CD4-positive, alpha-beta T cell treated with Interleukin-6 at 100 ng/mL for 8 hours (primary cell): ENCODE results near the gene OTUD5.

ENCODE experiments used
- DNase-seq: peaks from one replicate; pipeline ENCODE4 v3.0.0-alpha.2; 2020; ENCODE audit warnings: mixed read lengths, low spot score

The OTUD5 gene

DNA sequence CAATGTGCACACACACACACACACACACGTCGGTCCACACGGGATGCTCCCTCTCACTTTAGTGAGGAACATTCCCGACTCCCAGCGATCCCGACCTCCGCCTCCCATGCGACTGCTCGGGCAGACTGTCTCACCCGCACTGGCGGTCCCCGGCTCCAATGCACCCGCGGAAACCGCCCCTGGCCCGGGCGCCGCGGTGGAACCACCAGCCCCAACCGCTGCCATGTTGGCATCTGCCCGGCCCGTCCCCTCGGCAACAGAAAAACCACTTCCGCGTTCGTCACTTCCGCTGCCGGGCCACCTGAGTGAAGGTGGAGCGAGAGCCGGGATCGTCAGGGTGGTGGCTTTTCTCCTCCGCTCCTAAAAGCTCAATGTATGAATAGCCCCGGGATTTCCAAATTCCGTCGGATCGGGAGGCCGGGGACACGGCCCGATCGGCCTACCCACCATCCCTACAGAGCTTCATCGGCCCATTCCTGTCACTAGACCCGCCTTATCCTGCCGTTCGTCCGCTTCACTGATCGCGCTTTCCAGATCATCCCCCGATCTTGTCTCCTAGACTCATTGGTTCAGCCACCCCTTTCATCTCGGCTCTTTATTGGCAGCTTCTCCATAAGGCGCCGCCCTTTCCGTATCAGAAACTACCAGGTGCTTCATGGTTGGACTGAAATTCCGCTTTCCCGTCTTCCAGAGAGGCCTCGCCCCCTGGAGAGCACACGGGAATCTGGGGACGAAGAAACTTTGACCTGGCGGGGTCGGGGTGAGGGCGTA lies 45.8 kb downstream of the OTUD5 start, which contains the start of gene SLC35A2:
TSS of gene SLC35A2 (minus strand) at position 235 of the 771 bp plus-strand sequence. CDS start at position 225, 10 bp downstream.
- DNase-seq, result peak; percentile 83

DNA sequence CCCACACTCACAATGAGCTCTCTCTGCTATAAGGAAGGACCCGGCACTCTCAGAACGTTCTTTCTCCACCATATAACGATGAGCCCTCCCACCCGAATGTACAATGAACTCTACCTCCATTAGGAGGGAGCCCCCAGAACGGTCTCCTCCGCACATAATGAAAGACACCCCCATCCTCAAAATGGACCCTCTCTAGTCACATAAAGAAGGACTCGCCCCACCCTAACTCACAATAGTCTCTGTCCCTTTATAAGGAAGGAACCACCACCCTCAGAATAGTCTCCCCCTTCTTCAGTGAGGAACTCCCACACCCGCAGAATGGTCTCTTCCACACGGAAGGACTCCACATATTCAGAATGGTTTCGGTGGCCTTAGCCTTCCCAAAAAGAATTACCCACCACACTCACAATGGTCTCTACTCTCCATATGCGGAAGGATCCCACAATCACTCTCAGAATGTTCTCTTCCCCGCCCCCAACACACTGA lies 46.4 kb downstream of the OTUD5 start:
- no peak for DNase-seq

DNA sequence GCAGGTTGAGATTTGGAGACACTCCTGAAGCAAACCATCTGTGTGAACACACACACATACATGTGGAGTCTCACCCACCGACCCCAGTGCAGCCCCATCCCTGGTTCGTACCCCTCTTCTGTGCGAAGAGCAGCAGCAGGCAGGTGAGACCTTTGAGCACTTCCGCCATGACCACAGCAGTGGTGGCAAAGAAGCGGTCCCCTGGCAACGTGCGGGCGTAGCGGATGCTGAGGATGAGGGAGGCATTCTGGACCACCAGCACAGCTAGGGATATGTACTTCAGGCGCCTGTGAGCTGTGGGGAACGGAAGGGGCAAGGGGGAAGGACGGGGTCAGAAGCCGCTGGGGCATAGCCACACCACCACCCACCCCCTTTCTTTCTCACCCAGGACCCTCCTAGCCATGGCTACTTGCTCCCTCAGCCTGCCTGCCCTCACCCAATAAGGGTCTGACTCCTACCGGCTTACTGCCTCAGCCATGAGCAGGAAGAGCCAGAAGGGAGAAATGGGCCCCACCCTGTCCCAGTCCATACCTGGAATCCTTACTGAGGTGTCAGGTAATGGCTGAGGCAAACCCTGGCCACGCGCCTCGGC lies 47.6 kb downstream of the OTUD5 start:
- no peak for DNase-seq

DNA sequence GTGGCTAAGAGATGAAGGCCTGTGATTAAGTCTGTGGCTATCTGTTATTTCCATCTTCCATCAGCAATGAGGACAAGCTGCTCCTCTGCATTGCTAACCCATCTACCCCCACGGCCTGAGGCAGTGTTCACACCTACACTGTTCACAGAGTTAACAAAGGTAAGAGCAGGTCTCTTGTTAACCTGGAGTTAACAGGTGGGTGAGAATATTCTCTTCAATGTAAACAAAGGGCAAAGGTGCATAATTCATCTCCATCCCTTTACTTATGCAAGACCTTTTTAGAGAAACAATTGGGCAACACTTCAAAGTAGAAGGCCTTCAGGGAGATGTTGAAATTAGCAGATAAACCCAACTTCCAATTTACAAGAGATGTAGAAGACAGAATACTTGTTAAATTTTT lies 48.8 kb downstream of the OTUD5 start:
- no peak for DNase-seq

DNA sequence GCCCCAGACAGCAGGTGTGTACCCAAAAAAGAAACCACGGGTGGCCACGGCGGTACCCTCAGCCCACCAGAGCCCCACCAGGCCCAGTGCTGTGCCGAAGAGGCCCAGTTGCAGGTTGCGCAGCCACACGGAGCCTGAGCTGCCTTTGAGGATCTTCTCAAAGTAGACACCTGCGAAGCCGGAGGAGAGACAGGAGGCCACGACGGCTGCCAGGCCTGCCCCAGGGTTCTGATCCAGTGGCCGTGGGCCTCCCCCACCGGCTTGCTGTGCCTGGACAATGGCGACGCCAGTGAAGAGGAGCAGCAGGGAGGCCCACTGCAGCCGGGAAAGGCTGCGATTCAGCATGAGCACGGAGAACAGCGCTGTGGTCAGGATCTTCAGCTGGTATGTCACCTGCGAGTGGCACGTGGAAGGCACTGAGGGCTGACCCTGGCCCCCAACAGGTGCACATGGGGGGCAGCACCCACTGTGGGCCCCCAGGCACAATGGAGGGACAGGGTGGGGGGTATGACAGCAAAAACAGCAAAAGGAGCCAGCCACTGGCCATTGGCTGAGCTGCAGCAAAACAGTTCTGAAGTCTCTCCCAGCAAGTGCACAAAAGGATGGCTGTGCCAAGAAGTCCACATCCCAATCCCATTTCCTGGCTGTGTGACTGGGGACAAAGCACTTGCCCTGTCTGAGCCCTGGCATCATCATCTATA lies 52.2 kb downstream of the OTUD5 start:
- no peak for DNase-seq

DNA sequence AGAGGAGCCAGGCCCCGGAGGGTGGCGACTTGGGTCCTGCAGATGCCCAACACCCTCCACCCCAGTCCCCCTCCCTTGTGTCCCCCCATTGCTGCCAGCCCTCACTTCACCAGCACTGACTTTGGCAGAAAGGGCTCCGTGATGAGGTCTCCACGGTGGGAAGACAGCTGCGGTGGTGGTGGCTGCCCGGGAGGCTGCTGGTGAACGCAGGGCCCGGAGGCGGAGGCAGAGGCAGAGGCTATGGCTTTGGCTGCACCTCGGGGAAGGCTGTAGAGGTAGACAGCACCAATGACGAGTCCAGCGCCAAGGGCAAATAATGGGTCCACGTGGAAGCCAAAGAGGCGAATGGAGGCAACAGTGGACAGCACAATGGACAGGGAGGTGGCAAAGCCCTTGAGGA lies 52.8 kb downstream of the OTUD5 start:
- DNase-seq, result no peak

DNA sequence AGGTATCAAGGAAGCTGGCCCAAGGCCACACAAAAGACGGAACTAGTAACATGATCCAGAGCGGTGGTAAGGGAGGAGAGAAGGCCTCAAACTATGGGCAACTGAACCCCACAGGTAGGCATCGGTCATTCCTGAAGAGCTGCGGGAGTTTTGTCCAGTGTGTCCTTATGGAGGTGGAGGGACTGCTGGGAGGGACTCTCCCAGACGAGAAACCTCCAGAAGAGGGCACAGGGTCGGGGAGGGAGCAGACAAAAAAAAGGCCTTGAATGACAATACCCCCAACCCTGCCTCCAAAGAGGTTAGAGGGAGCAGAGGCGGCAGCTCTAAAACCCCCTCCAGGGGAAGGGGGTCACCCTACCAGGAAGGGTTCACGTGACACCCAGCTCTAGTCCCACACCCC lies 53.2 kb downstream of the OTUD5 start:
- DNase-seq, result no peak

DNA sequence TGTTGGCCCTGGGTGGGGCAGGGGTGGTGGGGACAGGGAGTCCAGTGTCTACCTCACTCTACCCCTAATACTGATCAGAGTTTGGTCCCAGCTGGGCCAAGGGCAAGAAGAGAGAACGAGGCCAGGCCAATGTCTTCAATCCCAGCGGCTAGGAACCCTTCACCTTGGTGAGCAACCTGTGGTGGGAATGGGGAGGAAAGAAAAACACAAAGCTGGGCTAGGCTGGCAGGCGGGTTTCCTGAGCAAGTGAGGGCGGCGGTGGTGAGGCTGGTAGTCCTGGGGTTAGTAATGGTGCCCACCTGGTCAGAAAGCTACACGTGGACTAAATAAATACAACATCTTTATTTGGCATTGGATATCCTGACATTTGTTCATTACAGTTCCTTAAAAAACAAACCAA lies 54.1 kb downstream of the OTUD5 start:
- DNase-seq, result no peak

DNA sequence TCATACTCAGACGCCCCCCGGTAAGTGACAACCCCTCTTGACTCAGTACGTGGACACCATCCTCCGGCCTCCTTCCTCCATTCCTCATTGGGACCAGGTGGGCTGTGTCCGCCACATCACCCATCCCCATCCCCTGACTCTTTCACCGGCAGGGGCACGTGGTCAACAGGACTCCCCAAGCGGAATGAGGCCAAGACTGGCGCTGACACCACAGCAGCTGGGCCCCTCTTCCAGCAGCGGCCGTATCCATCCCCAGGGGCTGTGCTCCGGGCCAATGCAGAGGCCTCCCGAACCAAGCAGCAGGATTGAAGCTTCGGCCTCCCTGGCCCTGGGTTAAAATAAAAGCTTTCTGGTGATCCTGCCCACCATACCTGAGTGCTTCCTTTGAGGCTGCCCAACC lies 54.6 kb downstream of the OTUD5 start:
- DNase-seq, result no peak

DNA sequence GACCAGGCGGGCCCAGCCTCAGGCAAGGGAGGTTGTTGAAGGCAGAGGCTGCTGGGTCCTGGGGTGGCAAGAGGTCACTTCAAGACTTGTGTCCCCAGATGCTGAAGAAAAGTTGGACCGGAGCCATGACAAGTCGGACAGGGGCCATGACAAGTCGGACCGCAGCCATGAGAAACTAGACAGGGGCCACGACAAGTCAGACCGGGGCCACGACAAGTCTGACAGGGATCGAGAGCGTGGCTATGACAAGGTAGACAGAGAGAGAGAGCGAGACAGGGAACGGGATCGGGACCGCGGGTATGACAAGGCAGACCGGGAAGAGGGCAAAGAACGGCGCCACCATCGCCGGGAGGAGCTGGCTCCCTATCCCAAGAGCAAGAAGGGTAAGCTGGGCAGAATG lies 55.3 kb downstream of the OTUD5 start:
- DNase-seq, result no peak

DNA sequence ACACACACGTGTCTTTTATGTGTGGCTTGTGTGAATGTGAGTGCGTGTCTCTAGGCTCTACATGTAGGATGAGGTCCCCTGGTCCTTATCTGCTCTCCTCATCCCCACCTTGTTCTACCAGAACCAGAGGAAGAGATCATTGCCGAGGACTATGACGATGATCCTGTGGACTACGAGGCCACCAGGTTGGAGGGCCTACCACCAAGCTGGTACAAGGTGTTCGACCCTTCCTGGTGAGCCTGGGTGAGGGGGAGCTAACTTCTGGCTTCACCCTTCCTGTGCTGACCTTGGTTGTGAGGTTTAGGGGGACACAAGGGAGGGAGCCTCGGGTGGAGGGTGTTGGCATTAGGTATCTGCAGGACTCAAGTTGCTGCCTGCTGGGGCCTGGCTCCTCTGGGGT lies 56.3 kb downstream of the OTUD5 start:
- DNase-seq, result no peak

DNA sequence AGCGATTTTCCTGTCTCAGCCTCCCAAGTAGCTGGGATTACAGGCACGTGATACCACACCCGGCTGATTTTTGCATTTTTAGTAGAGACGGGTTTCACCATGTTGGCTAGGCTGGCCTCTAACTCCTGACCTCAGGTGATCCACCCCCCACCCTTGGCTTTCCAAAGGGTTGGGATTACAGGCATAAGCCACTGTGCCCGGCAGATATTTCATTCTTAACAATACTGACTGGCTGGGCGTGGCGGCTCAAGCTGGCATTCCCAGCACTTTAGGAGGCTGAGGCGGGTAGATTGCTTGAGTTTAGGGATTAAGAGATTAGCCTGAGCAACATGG lies 58.4 kb downstream of the OTUD5 start:
- DNase-seq, result no peak

DNA sequence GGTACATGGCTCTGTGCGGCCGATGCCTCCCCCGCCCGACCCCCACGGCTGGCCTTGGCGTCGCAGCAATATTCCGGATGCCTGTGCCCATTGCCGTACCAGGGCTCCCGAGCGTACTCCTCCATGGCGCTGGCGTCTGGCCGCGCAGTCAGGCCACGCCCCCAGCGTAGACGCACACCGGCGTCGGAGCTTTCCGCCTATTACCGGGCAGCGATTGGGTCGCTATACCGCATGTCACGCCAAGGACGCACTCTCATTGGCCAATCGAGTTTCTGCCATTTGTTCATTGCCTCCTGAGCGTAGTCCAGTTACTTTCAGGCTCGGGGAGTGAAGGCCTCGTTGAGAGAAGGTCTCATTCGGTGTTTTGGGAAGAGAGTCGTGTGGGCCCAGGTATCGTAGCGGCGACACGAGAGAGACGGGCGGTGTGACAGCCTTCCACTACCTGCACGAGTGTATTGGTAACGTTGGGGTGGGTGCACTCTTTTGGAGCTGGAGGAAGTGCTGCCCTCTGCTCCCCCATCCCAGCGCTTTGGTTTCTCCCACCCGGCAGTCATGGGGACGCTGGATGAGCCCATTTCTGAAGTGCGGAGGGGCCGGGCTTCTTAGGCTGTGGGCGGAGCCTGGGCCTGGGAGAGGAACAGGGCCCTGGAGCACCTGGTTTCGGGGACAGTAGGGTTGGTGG lies 59.6 kb downstream of the OTUD5 start, which contains the start of the genes PQBP1 and TIMM17B:
TSS of gene PQBP1 (plus strand) at position 306 of the 682 bp plus-strand sequence. CDS start 580 bp downstream, outside the sequence.
TSS of gene TIMM17B (minus strand) at position 144 of the 682 bp plus-strand sequence. CDS start at position 125, 19 bp downstream.
- DNase-seq, result peak; percentile 89

DNA sequence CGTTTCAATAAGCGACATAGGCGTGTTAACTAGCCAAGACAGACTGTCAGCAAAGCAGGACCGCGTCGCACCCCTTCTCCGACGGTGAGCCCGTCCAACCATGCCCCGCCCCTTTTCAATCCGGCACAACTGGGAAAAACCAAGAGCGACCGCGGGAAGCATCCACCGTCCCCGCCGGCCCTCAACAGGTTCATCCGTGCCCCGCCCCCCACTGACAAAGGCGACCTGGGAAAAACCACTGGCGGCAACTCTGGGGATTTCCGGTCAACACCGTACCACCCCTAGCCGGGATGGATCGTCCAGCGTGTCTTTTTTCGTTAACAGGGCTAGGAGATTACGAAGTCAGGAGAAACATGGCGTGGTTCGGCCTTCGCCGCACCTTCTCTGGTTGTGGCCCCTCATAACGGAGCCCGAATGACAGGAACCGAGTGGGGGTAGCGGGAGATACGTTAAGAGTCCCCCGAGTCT lies 60.2 kb downstream of the OTUD5 start:
- peak; percentile 43 for DNase-seq

DNA sequence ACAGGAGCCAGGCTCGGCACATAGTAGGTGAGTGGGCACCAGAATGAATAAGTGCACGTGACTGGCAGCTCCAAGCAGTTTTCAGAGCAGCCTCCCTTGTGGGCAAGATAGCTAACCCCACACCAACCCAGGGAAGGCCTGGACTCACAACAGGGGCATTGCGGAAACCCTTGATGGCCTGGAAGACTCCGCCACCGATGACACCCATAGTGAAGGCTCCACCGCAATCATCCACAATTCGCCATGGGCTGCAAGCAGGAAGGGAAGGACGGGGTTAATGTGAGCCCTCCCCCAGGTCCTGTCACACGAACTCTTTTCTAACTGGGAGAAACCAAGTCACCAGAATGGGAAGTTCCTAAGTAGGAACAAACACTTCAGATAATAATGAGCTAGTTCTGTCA lies 60.8 kb downstream of the OTUD5 start:
- no peak for DNase-seq

DNA sequence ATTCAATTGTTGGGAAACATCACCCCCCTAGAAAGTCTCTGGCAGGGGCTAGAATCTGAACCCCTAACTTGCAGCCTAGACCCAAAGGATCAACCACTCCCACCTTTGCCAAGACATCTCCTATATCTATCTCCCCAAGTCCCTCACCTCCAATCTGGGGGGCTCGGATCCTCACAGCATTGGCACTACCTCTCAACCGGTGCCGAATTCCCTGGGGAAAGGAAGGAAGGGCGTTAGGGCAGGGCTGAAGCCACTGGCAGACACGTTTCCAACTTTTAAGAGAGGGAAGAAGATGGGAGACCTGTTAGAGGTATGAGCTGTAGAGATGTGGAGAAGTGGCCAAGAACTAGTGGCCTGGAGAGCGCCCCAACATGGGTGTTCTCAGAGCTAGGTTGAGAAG lies 62.5 kb downstream of the OTUD5 start:
- DNase-seq, result no peak

DNA sequence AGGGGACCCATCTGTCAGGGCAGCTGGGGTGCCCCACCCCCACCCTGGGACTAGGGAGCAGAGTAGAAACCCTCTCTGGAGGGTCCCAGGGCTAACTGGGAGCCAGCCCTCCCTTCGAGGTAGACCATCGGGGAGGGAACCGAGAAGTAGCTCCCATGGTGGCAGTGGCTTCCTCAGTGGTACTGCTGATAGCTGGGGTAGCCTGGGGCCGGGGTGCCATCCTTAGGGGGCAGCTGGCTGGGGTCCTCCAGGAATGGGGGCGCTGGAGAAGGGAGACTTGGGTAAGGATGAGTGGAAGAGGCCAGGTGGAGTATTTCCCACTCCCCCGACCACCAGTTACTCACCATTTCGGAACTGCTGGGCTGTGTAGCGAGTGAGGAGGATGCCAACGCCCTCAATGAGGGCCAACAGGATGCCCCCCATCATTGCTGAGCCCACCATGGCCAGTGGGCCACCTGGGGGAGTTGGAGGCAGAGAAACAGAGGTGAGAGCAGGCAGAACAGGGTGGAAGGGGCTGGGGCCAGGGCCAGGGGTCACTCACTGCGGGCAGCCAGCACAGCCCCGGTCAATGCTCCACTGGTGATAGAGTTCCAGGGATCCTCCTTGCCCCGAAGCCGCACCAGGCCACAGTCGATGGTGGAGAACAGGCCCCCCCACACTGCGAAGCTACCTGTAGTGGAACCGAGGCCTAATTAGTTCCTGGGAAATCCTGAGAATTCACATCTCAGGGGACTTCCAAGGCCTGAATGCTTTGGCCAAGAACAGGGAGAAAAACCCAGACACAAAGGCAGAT lies 63.7 kb downstream of the OTUD5 start:
- DNase-seq, result no peak

DNA sequence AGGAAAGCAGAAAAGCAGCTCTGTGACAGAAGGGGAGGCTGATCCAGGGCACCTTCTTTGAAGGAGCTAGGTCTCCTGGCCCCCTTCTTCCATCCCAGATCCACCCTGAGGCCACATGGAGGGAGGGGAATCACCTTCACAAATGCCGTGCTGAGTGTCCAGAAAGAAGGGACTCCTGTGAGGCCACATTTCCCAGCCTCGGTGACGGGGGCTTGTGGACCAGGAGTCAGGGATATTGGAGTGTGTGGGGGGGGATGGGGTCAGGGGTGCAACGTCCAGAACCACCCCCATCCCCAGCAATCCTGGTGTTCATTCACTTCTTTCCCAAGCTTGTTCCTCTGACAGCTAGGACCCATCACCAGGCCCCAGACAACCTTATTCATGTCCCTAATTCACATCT lies 64.5 kb downstream of the OTUD5 start:
- DNase-seq, result no peak

DNA sequence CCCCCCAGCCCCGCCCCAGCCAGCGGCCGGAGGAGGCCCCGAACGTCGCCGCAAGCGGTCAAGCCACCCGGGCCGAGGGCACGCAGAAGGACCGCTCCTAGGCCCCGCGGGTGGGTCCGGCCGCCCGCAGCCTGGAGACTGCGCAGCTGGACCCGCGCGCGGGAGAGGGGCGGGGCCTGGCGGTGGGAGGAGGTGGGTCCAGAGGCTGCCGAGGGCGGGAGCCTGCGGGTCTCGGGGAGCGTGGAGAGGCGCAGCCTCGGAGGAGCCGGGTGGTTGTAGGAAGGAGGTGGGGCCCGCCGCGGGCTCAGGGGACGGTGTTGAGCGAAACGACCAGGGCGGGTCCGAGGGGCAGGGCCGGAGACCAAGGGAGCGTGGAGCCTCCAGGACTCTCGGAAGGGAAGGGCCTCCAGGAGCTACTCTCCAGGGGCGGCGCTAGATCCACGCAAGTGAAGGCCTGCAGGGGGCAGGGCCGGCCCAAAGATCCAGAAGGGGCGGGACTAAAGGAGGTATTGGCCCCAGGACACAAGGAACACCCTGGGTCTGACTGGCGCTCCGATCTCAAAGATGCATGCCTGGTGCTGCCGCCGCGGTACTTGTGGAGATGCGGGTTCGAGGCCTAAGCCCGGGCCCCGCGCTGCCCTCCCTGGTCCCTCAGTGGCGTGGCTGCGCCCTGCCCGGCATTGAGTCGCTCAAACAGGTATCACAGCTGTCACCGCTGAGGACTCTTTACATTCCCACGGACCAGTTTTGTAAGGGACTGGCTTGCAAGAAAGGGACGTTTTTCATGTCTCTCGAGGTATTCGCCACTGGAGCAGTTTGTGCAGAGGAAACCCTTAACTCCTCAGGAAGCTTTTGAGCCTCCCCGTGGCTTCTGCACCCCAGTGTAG lies 65.8 kb downstream of the OTUD5 start:
- peak; percentile 75 for DNase-seq

DNA sequence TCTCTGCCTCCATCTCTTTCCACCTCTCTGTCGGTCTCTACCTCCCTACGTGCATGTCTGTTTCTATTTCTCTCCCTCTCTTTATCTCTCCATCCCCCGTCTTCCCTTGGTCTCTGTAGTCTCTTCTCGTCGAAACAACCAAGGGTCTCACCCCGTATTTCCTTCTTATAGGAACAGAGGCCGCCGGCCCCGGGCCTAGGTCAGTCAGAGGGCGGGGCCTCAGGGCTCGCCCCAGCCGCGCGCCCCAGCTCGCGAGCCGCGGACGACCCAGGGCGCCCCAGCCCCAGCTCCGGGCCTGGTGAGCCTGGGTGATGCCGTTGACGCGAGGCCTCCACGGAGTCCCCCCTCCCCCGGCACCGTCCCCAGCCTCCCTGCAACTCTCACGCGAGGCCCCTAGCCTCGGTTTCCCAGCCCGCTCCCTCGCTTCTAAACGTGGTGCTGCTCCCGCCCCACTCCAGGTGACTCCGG lies 66.4 kb downstream of the OTUD5 start:
- no peak for DNase-seq
